PC-3 (cell line): Measurements from ENCODE around the gene MAD1L1. TPM values are rescaled to one million over a fixed set of nuclear protein-coding genes. Genes with fewer than 3 reads are reported as not detected.

Source experiments
- ATAC-seq: fragments of 200-7000 bp; cut with Tn5 transposase; 2 replicates; pipeline ENCODE4 v1.9.1; 2020; ENCODE audit warnings: mild to moderate bottlenecking, moderate library complexity
- BruUV-seq: library from RNA; stranded (reverse); fragments of 400-500 nt; replicated peaks from 2 replicates; lab custom pipeline; 2021; lab: Mats Ljungman, UMichigan
- CTCF ChIA-PET: fragments of 300-600 bp; sonication (Branson Sonifier 250); formaldehyde crosslinking; loops from one replicate; lab custom pipeline; 2022; ENCODE audit warnings: antibody characterized with exemption; lab: Charles Lee
- POLR2A ChIA-PET: fragments of 300-600 bp; sonication (Branson Sonifier 250); formaldehyde crosslinking; loops from one replicate; lab custom pipeline; 2022; ENCODE audit warnings: antibody characterized with exemption; ENCODE audit not compliant: unreplicated experiment; lab: Charles Lee
- DNase-seq: peaks from one replicate; pipeline ENCODE4 v3.0.0-alpha.2; 2015
- H2AFZ ChIP-seq: fragments of 300-600 bp; sonication (generic); 2 replicates; pipeline ENCODE4 v1.6.0; 2016; ENCODE audit warnings: antibody characterized with exemption, low read length
- H3F3A ChIP-seq: fragments of 300-600 bp; sonication (generic); one replicate; pipeline ENCODE4 v1.6.0; 2017; ENCODE audit warnings: antibody characterized with exemption, low read length, control low read depth, mild to moderate bottlenecking; ENCODE audit not compliant: unreplicated experiment
- H3K27ac ChIP-seq: fragments of 300-600 bp; sonication (generic); 2 replicates; pipeline ENCODE4 v1.5.1; 2016; ENCODE audit warnings: mild to moderate bottlenecking, low read length
- H3K27me3 ChIP-seq: fragments of 300-600 bp; sonication (generic); 2 replicates; pipeline ENCODE4 v1.6.1; 2016; ENCODE audit warnings: low read length, mixed read lengths
- H3K36me3 ChIP-seq: fragments of 300-600 bp; sonication (generic); 2 replicates; pipeline ENCODE4 v1.6.1; 2016; ENCODE audit warnings: low read depth, mixed run types, low read length, mixed read lengths
- H3K4me1 ChIP-seq: fragments of 300-600 bp; sonication (generic); 2 replicates; pipeline ENCODE4 v1.5.1; 2016; ENCODE audit warnings: low read length; ENCODE audit not compliant: insufficient read depth
- H3K4me2 ChIP-seq: fragments of 300-600 bp; sonication (generic); 2 replicates; pipeline ENCODE4 v1.6.0; 2016; ENCODE audit warnings: low read length
- H3K4me3 ChIP-seq: fragments of 300-600 bp; sonication (generic); 2 replicates; pipeline ENCODE4 v1.5.1; 2016; ENCODE audit warnings: mild to moderate bottlenecking, low read length, mixed read lengths
- H3K79me2 ChIP-seq: fragments of 300-600 bp; sonication (generic); 2 replicates; pipeline ENCODE4 v1.6.1; 2017; ENCODE audit warnings: low read length, mixed read lengths
- H3K9ac ChIP-seq: fragments of 300-600 bp; sonication (generic); 2 replicates; pipeline ENCODE4 v1.6.0; 2016; ENCODE audit warnings: mild to moderate bottlenecking, low read length
- H3K9me2 ChIP-seq: fragments of 300-600 bp; sonication (generic); replicated peaks from 2 replicates; pipeline ENCODE4 v1.6.1; 2016; ENCODE audit warnings: mixed run types, low read length, mixed read lengths
- H3K9me3 ChIP-seq: fragments of 300-600 bp; sonication (generic); 2 replicates; pipeline ENCODE4 v1.6.1; 2016; ENCODE audit warnings: low read length, mixed read lengths
- H4K20me1 ChIP-seq: fragments of 300-600 bp; sonication (generic); 2 replicates; pipeline ENCODE4 v1.6.1; 2016; ENCODE audit warnings: low read length, mixed read lengths
- EZH2 ChIP-seq: fragments of 300-600 bp; sonication (generic); IDR thresholded peaks from one replicate; pipeline ENCODE4 v1.6.1; 2017; ENCODE audit warnings: antibody characterized with exemption, mild to moderate bottlenecking, low read length; ENCODE audit not compliant: unreplicated experiment
- EZH2phosphoT487 ChIP-seq: fragments of 300-600 bp; sonication (generic); IDR thresholded peaks from 2 replicates; pipeline ENCODE4 v1.6.1; 2018; ENCODE audit warnings: mild to moderate bottlenecking, antibody characterized with exemption, low read length, borderline replicate concordance
- intact Hi-C: fragments of 100-400 bp; cut with micrococcal nuclease; formaldehyde crosslinking; loops from 2 replicates; pipeline ENCODE4 v1.9.0; 2023
- total RNA-seq: library from RNA; depleted of rRNA; stranded (reverse); fragments of >200 nt; gene quantifications from 2 replicates; pipeline ENCODE4 v1.2.3, GENCODE V29; 2014
- TF ChIP-seq, protein P1 (sequence below): fragments of 300-600 bp; sonication (generic); conservative IDR thresholded peaks from 2 replicates; pipeline ENCODE4 v1.5.1; 2017; ENCODE audit warnings: antibody characterized with exemption, low read depth, mild to moderate bottlenecking, low read length

MAD1L1 gene
- total RNA-seq, 1 experiment from 2014 or later, result 88.4 TPM

DNA sequence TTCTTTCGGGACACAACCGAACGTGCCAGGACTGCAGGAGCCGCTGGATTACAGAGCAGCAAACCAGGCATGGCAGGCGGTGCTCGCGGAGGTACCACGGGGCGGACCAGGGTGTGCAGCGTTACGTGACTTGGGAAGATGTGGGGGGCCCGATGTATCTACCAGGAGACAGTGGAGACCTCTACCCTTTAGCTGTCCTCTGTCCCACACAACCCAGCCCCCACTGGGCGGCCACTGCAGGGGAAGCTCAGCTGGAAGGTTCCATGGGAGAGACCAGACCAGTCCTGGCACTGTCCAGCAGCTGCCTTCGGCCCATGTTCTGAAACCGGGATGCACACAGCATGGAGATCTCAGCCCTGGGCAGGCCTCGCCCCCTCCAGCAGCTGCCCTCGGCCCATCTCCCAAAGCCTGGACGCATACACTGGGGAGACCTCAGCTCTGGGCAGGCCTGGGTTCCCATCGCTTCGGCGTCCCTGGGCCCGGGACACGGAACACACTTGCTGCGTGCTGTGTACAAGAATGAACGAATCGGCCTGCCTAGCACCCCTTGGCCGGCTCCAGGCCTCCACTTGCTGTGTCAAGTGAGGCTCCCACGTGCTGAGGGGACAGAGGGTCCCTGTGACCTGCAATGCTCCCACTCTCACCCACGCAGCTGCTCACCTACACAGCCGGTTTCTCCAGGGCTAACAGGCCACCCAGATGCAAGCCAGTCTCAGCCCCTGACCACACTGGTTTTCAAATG, 385.3 kb downstream of the MAD1L1 start:
- H4K20me1 ChIP-seq, result no peaks in the 10 kb centered on the region
- ATAC-seq, result no peak
- no peak for DNase-seq
- no peaks in the 10 kb centered on the region for H3K36me3 ChIP-seq
- H3F3A ChIP-seq, result no peaks in the 10 kb centered on the region
- H3K27ac ChIP-seq, result no peak overlapping the region
- H3K9ac ChIP-seq, result no peak overlapping the region
- no peak overlapping the region for H3K4me2 ChIP-seq
- H3K79me2 ChIP-seq, result no peaks in the 10 kb centered on the region
- H3K9me2 ChIP-seq, result no peaks in the 10 kb centered on the region
- H3K4me3 ChIP-seq, result no peak overlapping the region
- POLR2A ChIA-PET, result no interaction called here
- intact Hi-C loops, result no loop called here
- no TSS peak for BruUV-seq
- no peak overlapping the region for H2AFZ ChIP-seq
- no peaks in the 10 kb centered on the region for H3K4me1 ChIP-seq
- CTCF ChIA-PET, result no interaction called here
- H3K9me3 ChIP-seq, result no peaks in the 10 kb centered on the region
- TF ChIP-seq, protein P1, sequence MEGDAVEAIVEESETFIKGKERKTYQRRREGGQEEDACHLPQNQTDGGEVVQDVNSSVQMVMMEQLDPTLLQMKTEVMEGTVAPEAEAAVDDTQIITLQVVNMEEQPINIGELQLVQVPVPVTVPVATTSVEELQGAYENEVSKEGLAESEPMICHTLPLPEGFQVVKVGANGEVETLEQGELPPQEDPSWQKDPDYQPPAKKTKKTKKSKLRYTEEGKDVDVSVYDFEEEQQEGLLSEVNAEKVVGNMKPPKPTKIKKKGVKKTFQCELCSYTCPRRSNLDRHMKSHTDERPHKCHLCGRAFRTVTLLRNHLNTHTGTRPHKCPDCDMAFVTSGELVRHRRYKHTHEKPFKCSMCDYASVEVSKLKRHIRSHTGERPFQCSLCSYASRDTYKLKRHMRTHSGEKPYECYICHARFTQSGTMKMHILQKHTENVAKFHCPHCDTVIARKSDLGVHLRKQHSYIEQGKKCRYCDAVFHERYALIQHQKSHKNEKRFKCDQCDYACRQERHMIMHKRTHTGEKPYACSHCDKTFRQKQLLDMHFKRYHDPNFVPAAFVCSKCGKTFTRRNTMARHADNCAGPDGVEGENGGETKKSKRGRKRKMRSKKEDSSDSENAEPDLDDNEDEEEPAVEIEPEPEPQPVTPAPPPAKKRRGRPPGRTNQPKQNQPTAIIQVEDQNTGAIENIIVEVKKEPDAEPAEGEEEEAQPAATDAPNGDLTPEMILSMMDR, result no peak
- no peak for TF ChIP-seq EZH2
- no peak for TF ChIP-seq EZH2phosphoT487
- no peaks in the 10 kb centered on the region for H3K27me3 ChIP-seq

DNA sequence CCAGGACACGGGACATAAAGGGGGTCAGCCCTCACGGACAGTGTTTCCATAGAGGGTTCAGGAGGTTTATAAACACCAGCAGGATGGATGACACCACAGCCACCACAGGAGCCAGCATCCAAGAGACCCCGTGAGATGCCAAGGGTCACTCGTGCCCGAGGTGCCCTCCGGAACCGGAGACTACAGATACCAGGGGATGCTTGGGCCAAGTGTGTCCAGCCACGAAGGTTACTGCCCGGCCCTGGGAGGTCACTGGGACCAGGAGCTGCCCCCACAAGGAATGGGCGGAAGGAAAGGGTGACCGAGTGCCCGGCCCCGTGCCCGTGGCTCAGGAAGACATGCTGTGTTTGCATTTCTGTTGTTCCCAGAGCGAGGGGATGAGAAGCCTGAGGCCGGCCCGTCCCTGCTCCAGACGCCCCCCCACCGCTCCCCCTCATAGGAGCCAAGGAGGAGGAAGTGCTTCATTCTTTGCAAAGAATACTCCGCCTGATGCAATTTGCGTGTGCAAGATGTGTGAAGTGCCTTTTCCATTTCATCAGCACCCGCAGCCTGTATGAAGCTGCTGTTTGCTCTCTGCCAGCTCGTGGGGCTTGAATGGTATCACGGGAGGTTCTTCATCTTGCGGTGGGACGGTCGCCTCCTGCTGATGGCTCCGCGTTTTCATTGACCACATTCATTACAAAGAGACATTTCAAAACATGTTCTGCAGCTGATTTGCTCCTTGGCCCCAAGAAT, 386.2 kb downstream of the MAD1L1 start:
- H3K27me3 ChIP-seq, result no peaks in the 10 kb centered on the region
- no TSS peak for BruUV-seq

More for the DNA sequence above, 386.2 kb downstream of the MAD1L1 start:
- no peak for TF ChIP-seq EZH2phosphoT487
- TF ChIP-seq EZH2, result no peak
- TF ChIP-seq, protein P1, result no peak
- ATAC-seq, result no peak
- Histone ChIP-seq H3K9me2 (no peaks in the 10 kb centered on the region), H4K20me1 (no peaks in the 10 kb centered on the region), H3K9ac (no peak overlapping the region), H3K4me1 (no peaks in the 10 kb centered on the region), H3K79me2 (no peaks in the 10 kb centered on the region), H3K4me2 (no peak overlapping the region), H3K36me3 (no peaks in the 10 kb centered on the region), H3F3A (no peaks in the 10 kb centered on the region), H3K27ac (no peak overlapping the region), H3K4me3 (no peak overlapping the region), H2AFZ (no peak overlapping the region), H3K9me3 (no peaks in the 10 kb centered on the region)
- no peak for DNase-seq
- ChIA-PET CTCF (no interaction called here), POLR2A (no interaction called here)
- intact Hi-C loops, result no loop called here
